K562 (cell line): Measurements from ENCODE around the gene NIPBL. TPM values are rescaled to one million over a fixed set of nuclear protein-coding genes. Genes with fewer than 3 reads are reported as not detected.

ENCODE experiments used
- BCL6 ChIP-seq: fragments of 250-450 bp; sonication (Bioruptor Pico); IDR thresholded peaks from 2 replicates; pipeline ENCODE4 v1.4.0; 2020
- CREB3L1 ChIP-seq: fragments of 450-650 bp; IDR thresholded peaks from 2 replicates; pipeline ENCODE4 v1.6.1; 2014; ENCODE audit warnings: low read depth, mild to moderate bottlenecking, moderate library complexity, borderline replicate concordance
- IRF1 ChIP-seq: sonication (generic); formaldehyde crosslinking; IDR thresholded peaks from 2 replicates; pipeline ENCODE4 v1.8.0; 2022; ENCODE audit warnings: missing genetic modification reagents, mild to moderate bottlenecking, borderline replicate concordance
- KDM5B ChIP-seq: fragments of 200-600 bp; sonication (generic); IDR thresholded peaks from 2 replicates; pipeline ENCODE4 v1.6.1; 2012; ENCODE audit warnings: low read depth, mild to moderate bottlenecking, moderate library complexity, low read length, control low read depth, inconsistent platforms; ENCODE audit not compliant: insufficient replicate concordance
- MCM5 ChIP-seq: fragments of 450-650 bp; IDR thresholded peaks from 2 replicates; pipeline ENCODE4 v1.6.1; 2016; ENCODE audit warnings: low read depth
- PML ChIP-seq: IDR thresholded peaks from 2 replicates; pipeline ENCODE4 v1.6.1; 2012; ENCODE audit warnings: low read length, inconsistent platforms
- SFPQ ChIP-seq: fragments of 200-400 bp; formaldehyde crosslinking; IDR thresholded peaks from 2 replicates; pipeline ENCODE4 v1.6.1; 2017; ENCODE audit warnings: mild to moderate bottlenecking, low read depth, low read length, moderate library complexity
- SNAPC5 ChIP-seq: fragments of 250-450 bp; sonication (Bioruptor Pico); IDR thresholded peaks from 2 replicates; pipeline ENCODE4 v1.8.0; 2021; ENCODE audit warnings: moderate library complexity, mild to moderate bottlenecking, inconsistent platforms
- SNIP1 ChIP-seq: fragments of 450-650 bp; IDR thresholded peaks from 2 replicates; pipeline ENCODE4 v1.7.1; 2017; ENCODE audit warnings: low read depth, mild to moderate bottlenecking
- ZNF518B ChIP-seq: fragments of 250-450 bp; sonication (Bioruptor Pico); IDR thresholded peaks from 2 replicates; pipeline ENCODE4 v1.5.0; 2021; ENCODE audit warnings: mild to moderate bottlenecking, moderate library complexity
- ZNF655 ChIP-seq: fragments of 250-450 bp; sonication (Bioruptor Pico); IDR thresholded peaks from 2 replicates; pipeline ENCODE4 v1.5.0; 2021
- polyA plus RNA-seq, 8 experiments: library from polyadenylated mRNA; depleted of rRNA in 4 of 8; stranded (reverse) in 5 of 8; unstranded in 3 of 8; fragments of >200 nt; fragmentation: Nextera tagmentation in 2 of 8; fragmentation: Illumina TruSeq in 1 of 8; extraction: Ambion mirVana in 2 of 8; extraction: Trizol in 1 of 8; gene quantifications; 2 replicates each; pipeline versions ENCODE4 v1.2.1 to v1.2.3, GENCODE V29; 2011 to 2014; ENCODE audit warnings: inconsistent platforms in 1 of 8, missing spikeins in 1 of 8
- total RNA-seq, 7 experiments: library from RNA; depleted of rRNA in 6 of 7; stranded (reverse); fragments of >200 nt in 6 of 7; fragmentation: Illumina TruSeq in 2 of 7; extraction: Trizol in 2 of 7; gene quantifications; 2 replicates each; pipeline versions ENCODE4 v1.2.1 to v1.2.3, GENCODE V29; 2011 to 2021; ENCODE audit warnings: low replicate concordance in 1 of 7
- TF ChIP-seq, protein P1 (sequence below): sonication (generic); formaldehyde crosslinking; IDR thresholded peaks from 2 replicates; pipeline ENCODE4 v1.8.1; 2023; ENCODE audit warnings: missing genetic modification reagents, mild to moderate bottlenecking, borderline replicate concordance

Gene NIPBL
- total and polyA plus RNA-seq, 9 of the 15 experiments (the other 6 are each of a cell fraction or from before 2014, with no cell fraction given): 12.9 to 56.7 (median 38.9) TPM

GRCh38 chr5:36870399-36871040 is 6.0 kb upstream of the NIPBL start (continued):
- TF ChIP-seq MCM5 (no peak), BCL6 (no peak), IRF1 (CRISPR knock-in tag) (no peak), SFPQ (no peak), PML (no peak), SNAPC5 (CRISPR knock-in tag) (no peak), CREB3L1 (no peak), SNIP1 (no peak), KDM5B (no peak), ZNF655 (CRISPR knock-in tag) (no peak), ZNF518B (CRISPR knock-in tag) (no peak)
- TF ChIP-seq, protein P1, sequence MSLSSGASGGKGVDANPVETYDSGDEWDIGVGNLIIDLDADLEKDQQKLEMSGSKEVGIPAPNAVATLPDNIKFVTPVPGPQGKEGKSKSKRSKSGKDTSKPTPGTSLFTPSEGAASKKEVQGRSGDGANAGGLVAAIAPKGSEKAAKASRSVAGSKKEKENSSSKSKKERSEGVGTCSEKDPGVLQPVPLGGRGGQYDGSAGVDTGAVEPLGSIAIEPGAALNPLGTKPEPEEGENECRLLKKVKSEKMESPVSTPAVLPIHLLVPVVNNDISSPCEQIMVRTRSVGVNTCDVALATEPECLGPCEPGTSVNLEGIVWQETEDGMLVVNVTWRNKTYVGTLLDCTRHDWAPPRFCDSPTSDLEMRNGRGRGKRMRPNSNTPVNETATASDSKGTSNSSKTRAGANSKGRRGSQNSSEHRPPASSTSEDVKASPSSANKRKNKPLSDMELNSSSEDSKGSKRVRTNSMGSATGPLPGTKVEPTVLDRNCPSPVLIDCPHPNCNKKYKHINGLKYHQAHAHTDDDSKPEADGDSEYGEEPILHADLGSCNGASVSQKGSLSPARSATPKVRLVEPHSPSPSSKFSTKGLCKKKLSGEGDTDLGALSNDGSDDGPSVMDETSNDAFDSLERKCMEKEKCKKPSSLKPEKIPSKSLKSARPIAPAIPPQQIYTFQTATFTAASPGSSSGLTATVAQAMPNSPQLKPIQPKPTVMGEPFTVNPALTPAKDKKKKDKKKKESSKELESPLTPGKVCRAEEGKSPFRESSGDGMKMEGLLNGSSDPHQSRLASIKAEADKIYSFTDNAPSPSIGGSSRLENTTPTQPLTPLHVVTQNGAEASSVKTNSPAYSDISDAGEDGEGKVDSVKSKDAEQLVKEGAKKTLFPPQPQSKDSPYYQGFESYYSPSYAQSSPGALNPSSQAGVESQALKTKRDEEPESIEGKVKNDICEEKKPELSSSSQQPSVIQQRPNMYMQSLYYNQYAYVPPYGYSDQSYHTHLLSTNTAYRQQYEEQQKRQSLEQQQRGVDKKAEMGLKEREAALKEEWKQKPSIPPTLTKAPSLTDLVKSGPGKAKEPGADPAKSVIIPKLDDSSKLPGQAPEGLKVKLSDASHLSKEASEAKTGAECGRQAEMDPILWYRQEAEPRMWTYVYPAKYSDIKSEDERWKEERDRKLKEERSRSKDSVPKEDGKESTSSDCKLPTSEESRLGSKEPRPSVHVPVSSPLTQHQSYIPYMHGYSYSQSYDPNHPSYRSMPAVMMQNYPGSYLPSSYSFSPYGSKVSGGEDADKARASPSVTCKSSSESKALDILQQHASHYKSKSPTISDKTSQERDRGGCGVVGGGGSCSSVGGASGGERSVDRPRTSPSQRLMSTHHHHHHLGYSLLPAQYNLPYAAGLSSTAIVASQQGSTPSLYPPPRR: no peak
